ENCODE measurements around the gene BAHD1.

- no peak for TF ChIP-seq PPARA (CRISPR knock-in tag; IDR thresholded peaks at IDR 0.05; ENCODE audit: borderline replicate concordance)
- TF ChIP-seq ESRRG (CRISPR knock-in tag; IDR thresholded peaks at IDR 0.05), result no peak
- no peak for TF ChIP-seq ZFP30 (CRISPR knock-in tag; IDR thresholded peaks at IDR 0.05)
- TF ChIP-seq SNAI2 (CRISPR knock-in tag; IDR thresholded peaks at IDR 0.05), result no peak
- TF ChIP-seq POU6F1 (CRISPR knock-in tag; IDR thresholded peaks at IDR 0.05; ENCODE audit: borderline replicate concordance, low read depth), result no peak
These were observed 4.4 kb upstream of the BAHD1 start for GRCh38 chr15:40436116-40436891.

Data from SK-N-SH treated with all-trans-retinoic acid at 6 μM for 48 hours (cell line).